ENCODE data around the gene FAM114A2.

The FAM114A2 gene

GRCh38 chr5:154065971-154066370 lies 27.3 kb upstream of the FAM114A2 start:
- H3K4me3 ChIP-seq (ENCODE audit: low read depth, low read length): no peak overlapping the region
- TF ChIP-seq POLR2A (IDR thresholded peaks at IDR 0.05; ENCODE audit: extremely low read depth, insufficient read length) (no peak), MAX (IDR thresholded peaks at IDR 0.05; ENCODE audit: low read depth, low read length) (no peak), MYC (IDR thresholded peaks at IDR 0.05; ENCODE audit: low read depth, low read length) (no peak)
- no peak for DNase-seq (ENCODE audit: low read depth)

- no peak for DNase-seq (ENCODE audit: low read depth)
- no peak for TF ChIP-seq POLR2A (IDR thresholded peaks at IDR 0.05; ENCODE audit: extremely low read depth, insufficient read length)
- TF ChIP-seq CTCF (IDR thresholded peaks at IDR 0.05; ENCODE audit: low read depth, low read length): no peak
- TF ChIP-seq MYC (IDR thresholded peaks at IDR 0.05; ENCODE audit: low read depth, low read length): no peak
- no peak for TF ChIP-seq MAX (IDR thresholded peaks at IDR 0.05; ENCODE audit: low read depth, low read length)
Measured at GRCh38 chr5:154063372-154063771, 24.7 kb upstream of the FAM114A2 start.

GRCh38 chr5:154060606-154061005 lies 21.9 kb upstream of the FAM114A2 start:
- no peak overlapping the region for H3K4me3 ChIP-seq (ENCODE audit: low read depth, low read length)
- TF ChIP-seq MAX (IDR thresholded peaks at IDR 0.05; ENCODE audit: low read depth, low read length) (no peak), POLR2A (IDR thresholded peaks at IDR 0.05; ENCODE audit: extremely low read depth, insufficient read length) (no peak), MYC (IDR thresholded peaks at IDR 0.05; ENCODE audit: low read depth, low read length) (no peak), CTCF (IDR thresholded peaks at IDR 0.05; ENCODE audit: low read depth, low read length) (no peak)

More at GRCh38 chr5:154063372-154063771, 24.7 kb upstream of the FAM114A2 start:
- H3K4me3 ChIP-seq (ENCODE audit: low read depth, low read length): no peak overlapping the region

GRCh38 chr5:154059583-154059982 lies 20.9 kb upstream of the FAM114A2 start:
- no peak overlapping the region for H3K4me3 ChIP-seq (ENCODE audit: low read depth, low read length)
- no peak for TF ChIP-seq MYC (IDR thresholded peaks at IDR 0.05; ENCODE audit: low read depth, low read length)
- TF ChIP-seq MAX (IDR thresholded peaks at IDR 0.05; ENCODE audit: low read depth, low read length): no peak
- TF ChIP-seq CTCF (IDR thresholded peaks at IDR 0.05; ENCODE audit: low read depth, low read length): no peak
- TF ChIP-seq POLR2A (IDR thresholded peaks at IDR 0.05; ENCODE audit: extremely low read depth, insufficient read length): no peak
- DNase-seq (ENCODE audit: low read depth): no peak

More at GRCh38 chr5:154060606-154061005, 21.9 kb upstream of the FAM114A2 start:
- no peak for DNase-seq (ENCODE audit: low read depth)

GRCh38 chr5:154059039-154059430 lies 20.3 kb upstream of the FAM114A2 start:
- H3K4me3 ChIP-seq (ENCODE audit: low read depth, low read length): no peak overlapping the region
- TF ChIP-seq POLR2A (IDR thresholded peaks at IDR 0.05; ENCODE audit: extremely low read depth, insufficient read length) (no peak), MYC (IDR thresholded peaks at IDR 0.05; ENCODE audit: low read depth, low read length) (no peak), CTCF (IDR thresholded peaks at IDR 0.05; ENCODE audit: low read depth, low read length) (no peak), MAX (IDR thresholded peaks at IDR 0.05; ENCODE audit: low read depth, low read length) (no peak)
- no peak for DNase-seq (ENCODE audit: low read depth)

- DNase-seq (ENCODE audit: low read depth): no peak
- H3K4me3 ChIP-seq (ENCODE audit: low read depth, low read length): no peak overlapping the region
- TF ChIP-seq POLR2A (IDR thresholded peaks at IDR 0.05; ENCODE audit: extremely low read depth, insufficient read length): no peak
- TF ChIP-seq MAX (IDR thresholded peaks at IDR 0.05; ENCODE audit: low read depth, low read length): no peak
- TF ChIP-seq MYC (IDR thresholded peaks at IDR 0.05; ENCODE audit: low read depth, low read length): no peak
- no peak for TF ChIP-seq CTCF (IDR thresholded peaks at IDR 0.05; ENCODE audit: low read depth, low read length)
Measured at GRCh38 chr5:154058055-154059038, 19.6 kb upstream of the FAM114A2 start.

All from NB4 (cell line).